Activated CD4-positive, alpha-beta T cell treated with anti-CD3 and anti-CD28 coated beads for 36 hours (primary cell): ENCODE results near the gene VCAN. TPM values are rescaled to one million over a fixed set of nuclear protein-coding genes. Genes with fewer than 3 reads are reported as not detected.

Experiments
- ATAC-seq: fragments of 200-7000 bp; cut with Tn5 transposase; one replicate; pipeline ENCODE4 v1.10.0; 2021; ENCODE audit warnings: mild to moderate bottlenecking, moderate library complexity
- CTCF ChIA-PET: fragments of 350-600 bp; sonication (Branson Sonifier 250); formaldehyde crosslinking; loops from one replicate; lab custom pipeline; 2021; ENCODE audit warnings: antibody characterized with exemption; lab: Charles Lee
- POLR2A ChIA-PET: fragments of 350-600 bp; sonication (Branson Sonifier 250); formaldehyde crosslinking; loops from one replicate; lab custom pipeline; 2021; ENCODE audit warnings: antibody characterized with exemption, inconsistent platforms; lab: Charles Lee
- DNase-seq: peaks from one replicate; pipeline ENCODE4 v3.0.0-alpha.2; 2020
- H3K27ac Mint-ChIP-seq: one replicate; pipeline ENCODE4 v1.8.0; 2021; ENCODE audit warnings: mixed read lengths
- H3K27me3 Mint-ChIP-seq: one replicate; pipeline ENCODE4 v1.8.0; 2021; ENCODE audit warnings: mixed read lengths
- H3K36me3 Mint-ChIP-seq: one replicate; pipeline ENCODE4 v1.8.0; 2021; ENCODE audit warnings: low read depth, mixed read lengths
- H3K4me1 Mint-ChIP-seq: one replicate; pipeline ENCODE4 v1.8.0; 2021; ENCODE audit warnings: mixed read lengths
- H3K4me3 Mint-ChIP-seq: one replicate; pipeline ENCODE4 v1.8.0; 2021; ENCODE audit warnings: mild to moderate bottlenecking, moderate library complexity, mixed read lengths
- H3K9me3 Mint-ChIP-seq: one replicate; pipeline ENCODE4 v1.8.0; 2021; ENCODE audit warnings: low read depth, mixed read lengths
- intact Hi-C, 2 experiments: fragments of 100-400 bp; cut with DNase I in 1 of 2; cut with micrococcal nuclease in 1 of 2; formaldehyde crosslinking; loops; one replicate each; pipeline versions ENCODE4 v1.14.2 to v1.15.1; 2022 to 2024; cut with DNase I, micrococcal nuclease
- total RNA-seq, 2 experiments: library from RNA; stranded (reverse); gene quantifications; one replicate each; pipeline ENCODE4 v1.2.3, GENCODE V29; 2021

VCAN gene
- total RNA-seq, 2 experiments from 2014 or later = not detected

GRCh38 chr5:83484294-83484693 is 12.8 kb downstream of the VCAN start:
- DNase-seq (no peak), ATAC-seq (no peak)
- no peaks in the 10 kb centered on the region for H3K36me3 Mint-ChIP-seq
- no peaks in the 10 kb centered on the region for H3K4me1 Mint-ChIP-seq
- no peak overlapping the region for H3K27ac Mint-ChIP-seq
- CTCF ChIA-PET = no interaction called here
- H3K27me3 Mint-ChIP-seq = peaks cover 28% of the 10 kb centered on the region
- H3K4me3 Mint-ChIP-seq = no peak overlapping the region
- H3K9me3 Mint-ChIP-seq = no peaks in the 10 kb centered on the region
- POLR2A ChIA-PET = no interaction called here
- intact Hi-C loops = no loop called here

- POLR2A ChIA-PET = no interaction called here
- ATAC-seq (no peak), DNase-seq (no peak)
- intact Hi-C loops = no loop called here
- CTCF ChIA-PET = interaction anchor here (1.0 kb wide), 1 partner anchor 9 kb away, joined by 4 read pairs; no protein-coding TSS in a partner anchor
- no peak overlapping the region for H3K27ac Mint-ChIP-seq
- H3K4me3 Mint-ChIP-seq = no peak overlapping the region
- no peaks in the 10 kb centered on the region for H3K36me3 Mint-ChIP-seq
- no peaks in the 10 kb centered on the region for H3K4me1 Mint-ChIP-seq
- no peaks in the 10 kb centered on the region for H3K9me3 Mint-ChIP-seq
- peaks cover 16% of the 10 kb centered on the region for H3K27me3 Mint-ChIP-seq
Measured at GRCh38 chr5:83485842-83486241, 14.3 kb downstream of the VCAN start.

GRCh38 chr5:83487155-83487554 is 15.6 kb downstream of the VCAN start:
- ChIA-PET CTCF (no interaction called here), POLR2A (no interaction called here)
- intact Hi-C loops = no loop called here
- DNase-seq (no peak), ATAC-seq (no peak)
- peaks cover 16% of the 10 kb centered on the region for H3K27me3 Mint-ChIP-seq
- no peaks in the 10 kb centered on the region for H3K4me1 Mint-ChIP-seq
- H3K4me3 Mint-ChIP-seq = no peak overlapping the region
- no peak overlapping the region for H3K27ac Mint-ChIP-seq
- H3K36me3 Mint-ChIP-seq = no peaks in the 10 kb centered on the region
- H3K9me3 Mint-ChIP-seq = no peaks in the 10 kb centered on the region

- H3K9me3 Mint-ChIP-seq = no peaks in the 10 kb centered on the region
- no peak overlapping the region for H3K4me3 Mint-ChIP-seq
- ChIA-PET CTCF (no interaction called here), POLR2A (no interaction called here)
- DNase-seq = no peak
- H3K36me3 Mint-ChIP-seq = no peaks in the 10 kb centered on the region
- no peak overlapping the region for H3K27ac Mint-ChIP-seq
- intact Hi-C loops = no loop called here
- H3K4me1 Mint-ChIP-seq = no peaks in the 10 kb centered on the region
- peaks cover 13% of the 10 kb centered on the region for H3K27me3 Mint-ChIP-seq
- no peak for ATAC-seq
Measured at GRCh38 chr5:83488271-83488670, 16.7 kb downstream of the VCAN start.

GRCh38 chr5:83488821-83489220 is 17.3 kb downstream of the VCAN start:
- H3K27me3 Mint-ChIP-seq = peaks cover 12% of the 10 kb centered on the region
- no peak overlapping the region for H3K4me3 Mint-ChIP-seq
- ATAC-seq (no peak), DNase-seq (no peak)
- no peaks in the 10 kb centered on the region for H3K9me3 Mint-ChIP-seq
- intact Hi-C loops = no loop called here
- ChIA-PET POLR2A (no interaction called here), CTCF (no interaction called here)
- H3K4me1 Mint-ChIP-seq = no peaks in the 10 kb centered on the region
- no peaks in the 10 kb centered on the region for H3K36me3 Mint-ChIP-seq
- H3K27ac Mint-ChIP-seq = no peak overlapping the region

GRCh38 chr5:83490203-83490602 is 18.7 kb downstream of the VCAN start:
- H3K4me3 Mint-ChIP-seq = no peak overlapping the region
- H3K36me3 Mint-ChIP-seq = no peaks in the 10 kb centered on the region
- no peak for ATAC-seq
- no peak overlapping the region for H3K27ac Mint-ChIP-seq
- POLR2A ChIA-PET = no interaction called here
- H3K27me3 Mint-ChIP-seq = peaks cover 8% of the 10 kb centered on the region
- DNase-seq = no peak
- intact Hi-C loops = no loop called here
- no peaks in the 10 kb centered on the region for H3K4me1 Mint-ChIP-seq
- no peaks in the 10 kb centered on the region for H3K9me3 Mint-ChIP-seq
- CTCF ChIA-PET = no interaction called here

GRCh38 chr5:83492331-83492730 is 20.8 kb downstream of the VCAN start:
- Mint-ChIP-seq H3K27ac (no peak overlapping the region), H3K4me1 (no peaks in the 10 kb centered on the region), H3K36me3 (no peaks in the 10 kb centered on the region), H3K4me3 (no peak overlapping the region), H3K27me3 (peaks cover 5% of the 10 kb centered on the region), H3K9me3 (no peaks in the 10 kb centered on the region)
- ChIA-PET POLR2A (no interaction called here), CTCF (no interaction called here)
- ATAC-seq (no peak), DNase-seq (no peak)
- intact Hi-C loops = no loop called here

GRCh38 chr5:83493644-83494043 is 22.1 kb downstream of the VCAN start:
- POLR2A ChIA-PET = no interaction called here
- Mint-ChIP-seq H3K27me3 (peaks cover 5% of the 10 kb centered on the region), H3K4me3 (no peak overlapping the region), H3K36me3 (no peaks in the 10 kb centered on the region), H3K27ac (no peak overlapping the region), H3K4me1 (no peaks in the 10 kb centered on the region), H3K9me3 (no peaks in the 10 kb centered on the region)
- intact Hi-C loops = no loop called here
- no peak for ATAC-seq
- CTCF ChIA-PET = no interaction called here
- DNase-seq = no peak

GRCh38 chr5:83494087-83494620 is 22.6 kb downstream of the VCAN start:
- ATAC-seq (no peak), DNase-seq (no peak)
- no peak overlapping the region for H3K4me3 Mint-ChIP-seq
- ChIA-PET CTCF (no interaction called here), POLR2A (no interaction called here)
- H3K4me1 Mint-ChIP-seq = peaks cover 3% of the 10 kb centered on the region
- H3K36me3 Mint-ChIP-seq = no peaks in the 10 kb centered on the region
- intact Hi-C loops = no loop called here
- H3K27me3 Mint-ChIP-seq = peaks cover 8% of the 10 kb centered on the region
- no peaks in the 10 kb centered on the region for H3K9me3 Mint-ChIP-seq
- H3K27ac Mint-ChIP-seq = no peak overlapping the region

GRCh38 chr5:83494666-83495065 is 23.1 kb downstream of the VCAN start:
- Mint-ChIP-seq H3K4me3 (no peak overlapping the region), H3K27me3 (peaks cover 10% of the 10 kb centered on the region), H3K9me3 (no peaks in the 10 kb centered on the region), H3K36me3 (no peaks in the 10 kb centered on the region), H3K4me1 (peaks cover 3% of the 10 kb centered on the region), H3K27ac (no peak overlapping the region)
- intact Hi-C loops = no loop called here
- POLR2A ChIA-PET = no interaction called here
- CTCF ChIA-PET = no interaction called here
- DNase-seq = no peak
- ATAC-seq = no peak

- H3K27me3 Mint-ChIP-seq = peaks cover 10% of the 10 kb centered on the region
- no peaks in the 10 kb centered on the region for H3K36me3 Mint-ChIP-seq
- ChIA-PET CTCF (no interaction called here), POLR2A (no interaction called here)
- intact Hi-C loops = no loop called here
- no peak overlapping the region for H3K27ac Mint-ChIP-seq
- no peak overlapping the region for H3K4me3 Mint-ChIP-seq
- H3K9me3 Mint-ChIP-seq = no peaks in the 10 kb centered on the region
- ATAC-seq = no peak
- no peak for DNase-seq
- H3K4me1 Mint-ChIP-seq = peaks cover 3% of the 10 kb centered on the region
Measured at GRCh38 chr5:83496626-83497025, 25.1 kb downstream of the VCAN start.

GRCh38 chr5:83498585-83498984 is 27.0 kb downstream of the VCAN start:
- H3K4me3 Mint-ChIP-seq = no peak overlapping the region
- no peak overlapping the region for H3K27ac Mint-ChIP-seq
- H3K36me3 Mint-ChIP-seq = no peaks in the 10 kb centered on the region
- DNase-seq (no peak), ATAC-seq (no peak)
- ChIA-PET CTCF (no interaction called here), POLR2A (no interaction called here)
- no peaks in the 10 kb centered on the region for H3K9me3 Mint-ChIP-seq
- peaks cover 3% of the 10 kb centered on the region for H3K4me1 Mint-ChIP-seq
- peaks cover 13% of the 10 kb centered on the region for H3K27me3 Mint-ChIP-seq
- intact Hi-C loops = no loop called here

GRCh38 chr5:83503662-83504061 is 32.1 kb downstream of the VCAN start:
- H3K4me1 Mint-ChIP-seq = peaks cover 3% of the 10 kb centered on the region
- ChIA-PET CTCF (no interaction called here), POLR2A (no interaction called here)

More at GRCh38 chr5:83503662-83504061, 32.1 kb downstream of the VCAN start:
- intact Hi-C loops = no loop called here
- Mint-ChIP-seq H3K9me3 (no peaks in the 10 kb centered on the region), H3K36me3 (no peaks in the 10 kb centered on the region), H3K27ac (no peak overlapping the region), H3K27me3 (peaks cover 12% of the 10 kb centered on the region), H3K4me3 (no peak overlapping the region)
- ATAC-seq = no peak
- DNase-seq = no peak
